Endodermal cell (in vitro differentiated cells): ENCODE measurements around the gene CST11. TPM values are rescaled to one million over a fixed set of nuclear protein-coding genes. Genes with fewer than 3 reads are reported as not detected.

Experiments used
- DNase-seq: peaks from one replicate; pipeline ENCODE4 v3.0.0-alpha.2; 2017
- H3K27ac ChIP-seq: 2 replicates; pipeline ENCODE4 v1.5.1; 2013; ENCODE audit warnings: mild to moderate bottlenecking, low read depth, low read length, moderate library complexity
- H3K27me3 ChIP-seq: 2 replicates; pipeline ENCODE4 v1.6.1; 2013; ENCODE audit warnings: mild to moderate bottlenecking, low read length, moderate library complexity; ENCODE audit not compliant: insufficient read depth, control insufficient read depth, poor library complexity, severe bottlenecking
- H3K36me3 ChIP-seq: 2 replicates; pipeline ENCODE4 v1.7.0; 2013; ENCODE audit warnings: mild to moderate bottlenecking, low read length, moderate library complexity; ENCODE audit not compliant: control insufficient read depth, insufficient read depth
- H3K4me1 ChIP-seq: one replicate; pipeline ENCODE4 v1.7.0; 2013; ENCODE audit warnings: low read length; ENCODE audit not compliant: control insufficient read depth, insufficient read depth
- H3K4me3 ChIP-seq: 2 replicates; pipeline ENCODE4 v1.5.1; 2013; ENCODE audit warnings: mild to moderate bottlenecking, low read length, moderate library complexity
- H3K9ac ChIP-seq: 2 replicates; pipeline ENCODE4 v1.6.1; 2013; ENCODE audit warnings: mild to moderate bottlenecking, low read length, moderate library complexity; ENCODE audit not compliant: poor library complexity, severe bottlenecking; ENCODE audit errors: extremely low read depth
- H3K9me3 ChIP-seq: 2 replicates; pipeline ENCODE4 v1.6.1; 2013; ENCODE audit warnings: mild to moderate bottlenecking, low read length, moderate library complexity; ENCODE audit not compliant: control insufficient read depth
- H3K27ac Mint-ChIP-seq: 2 replicates; pipeline ENCODE4 v1.8.0; 2020; ENCODE audit warnings: mixed read lengths
- H3K27me3 Mint-ChIP-seq: 2 replicates; pipeline ENCODE4 v1.8.0; 2021; ENCODE audit warnings: mild to moderate bottlenecking, mixed read lengths; ENCODE audit not compliant: insufficient read depth
- H3K36me3 Mint-ChIP-seq: 2 replicates; pipeline ENCODE4 v1.8.0; 2020; ENCODE audit warnings: low read depth, mixed read lengths
- H3K4me1 Mint-ChIP-seq: 2 replicates; pipeline ENCODE4 v1.8.0; 2020; ENCODE audit warnings: mixed read lengths
- H3K4me3 Mint-ChIP-seq: 2 replicates; pipeline ENCODE4 v1.8.0; 2020; ENCODE audit warnings: mild to moderate bottlenecking, moderate library complexity, mixed read lengths
- H3K9me3 Mint-ChIP-seq: 2 replicates; pipeline ENCODE4 v1.8.0; 2020; ENCODE audit warnings: mild to moderate bottlenecking, mixed read lengths
- CTCF ChIP-seq: fragments of 200-600 bp; sonication (generic); conservative IDR thresholded peaks from 2 replicates; pipeline ENCODE4 v1.5.0; 2021; ENCODE audit warnings: antibody characterized with exemption, mild to moderate bottlenecking
- WGBS, 2 experiments: methylation state at CpG; one replicate each; pipeline versions ENCODE4 v1.1.5 to v1.1.7; 2013; ENCODE audit warnings: missing lambda C conversion rate in 2 of 2, mixed read lengths in 1 of 2; ENCODE audit not compliant: insufficient coverage in 1 of 2, insufficient read length in 1 of 2; 5-methylcytosine and 5-hydroxymethylcytosine counted together
- total RNA-seq, 2 donors: library from RNA; stranded (reverse); fragmentation: NEBNext Ultra II Directional in 1 of 2; extraction: Animal tissue kit (Norgen Biotek cat#: 25700) in 1 of 2; gene quantifications; 2 replicates in 1 of 2; 3 replicates in 1 of 2; pipeline ENCODE4 v1.2.1, GENCODE V29; 2021

Gene CST11
- total RNA-seq, 2 donors from 2014 or later: 0.69 TPM; not detected in 1

DNA sequence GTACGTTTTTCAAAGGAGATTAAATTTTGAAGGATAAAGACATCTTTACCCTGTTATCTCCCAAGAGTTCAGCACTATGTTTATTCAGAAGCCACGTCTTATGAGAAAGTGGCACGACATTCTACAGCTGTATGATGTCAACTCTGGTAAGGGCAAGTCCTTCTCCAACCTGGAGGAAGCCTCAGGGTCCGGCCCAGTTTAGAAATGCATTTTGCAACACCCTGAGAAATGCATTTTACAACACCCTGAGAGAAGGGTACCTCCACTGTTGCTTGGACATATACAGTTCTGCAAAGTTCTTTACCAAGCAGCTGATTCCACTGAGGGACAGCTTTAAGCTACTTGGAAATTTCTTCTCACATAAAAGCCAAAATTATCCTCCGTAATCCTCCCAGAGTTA is 48.9 kb downstream of the CST11 start:
- Mint-ChIP-seq H3K36me3 (peaks cover 26% of the 10 kb centered on the region), H3K27me3 (no peaks in the 10 kb centered on the region), H3K4me3 (no peak overlapping the region), H3K4me1 (peaks cover 5% of the 10 kb centered on the region), H3K9me3 (no peaks in the 10 kb centered on the region), H3K27ac (no peak overlapping the region)
- no peak for TF ChIP-seq CTCF
- 89 to 95% methylated on average over 4 to 5 of the region's 5 CpGs for WGBS, 2 experiments
- Histone ChIP-seq H3K9me3 (no peaks in the 10 kb centered on the region), H3K9ac (no peak overlapping the region), H3K27ac (no peak overlapping the region), H3K36me3 (peaks cover 32% of the 10 kb centered on the region), H3K27me3 (no peaks in the 10 kb centered on the region), H3K4me3 (no peak overlapping the region), H3K4me1 (no peaks in the 10 kb centered on the region)
- no peak for DNase-seq

DNA sequence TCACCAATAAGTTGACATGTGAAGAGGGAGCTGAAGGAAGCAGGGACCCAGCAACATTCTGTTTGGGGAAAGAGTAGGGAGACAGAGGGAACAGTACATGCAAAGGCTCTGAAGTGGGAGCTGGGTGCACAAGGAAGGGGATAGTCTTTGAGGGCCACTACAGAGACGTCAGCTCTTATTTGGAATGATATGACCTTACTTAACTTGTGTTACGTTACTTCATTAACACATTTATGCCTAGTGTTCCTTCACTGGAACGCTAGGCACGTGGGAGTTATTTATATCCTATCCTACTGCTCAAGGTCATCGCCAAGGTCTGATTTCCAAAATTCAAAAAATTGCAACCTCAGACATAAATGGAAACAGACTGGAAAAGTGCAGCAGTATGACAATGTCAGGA is 51.6 kb downstream of the CST11 start:
- Mint-ChIP-seq H3K27me3 (no peaks in the 10 kb centered on the region), H3K4me1 (no peaks in the 10 kb centered on the region), H3K36me3 (peaks cover 29% of the 10 kb centered on the region), H3K4me3 (no peak overlapping the region), H3K9me3 (no peaks in the 10 kb centered on the region), H3K27ac (no peak overlapping the region)
- Histone ChIP-seq H3K9ac (no peak overlapping the region), H3K27me3 (no peaks in the 10 kb centered on the region), H3K9me3 (no peaks in the 10 kb centered on the region), H3K27ac (no peak overlapping the region), H3K4me3 (no peak overlapping the region), H3K36me3 (peaks cover 39% of the 10 kb centered on the region), H3K4me1 (no peaks in the 10 kb centered on the region)
- no peak for TF ChIP-seq CTCF
- 97 to 100% methylated on average over 2 to 5 of the region's 5 CpGs for WGBS, 2 experiments
- no peak for DNase-seq

Other genes with a start within 250 kb of the CST11 start
- 10 to 100 TPM; 16.8 to 19.5 TPM for gene NXT1, start 102.1 kb downstream of the CST11 start, total RNA-seq
- gene GZF1, start 90.7 kb downstream of the CST11 start, total RNA-seq: 10 to 100 TPM; 12.2 to 15.5 TPM
- 10 to 100 TPM; 15.7 to 16.5 TPM for gene NAPB, start 31.4 kb downstream of the CST11 start, total RNA-seq
- gene CSTL1, start 13.2 kb downstream of the CST11 start, total RNA-seq: not detected
- not detected for gene CST8, start 38.2 kb upstream of the CST11 start, total RNA-seq
- not detected for gene CST9L, start 115.6 kb upstream of the CST11 start, total RNA-seq
- gene CST9, start 153.0 kb upstream of the CST11 start, total RNA-seq: not detected
- 100 to 1,000 TPM; 131 to 177 TPM for gene CST3, start 185.1 kb upstream of the CST11 start, total RNA-seq
- gene CST4, start 236.2 kb upstream of the CST11 start, total RNA-seq: 1 to 10 TPM; 2.0 to 2.3 TPM